Endodermal cell (in vitro differentiated cells): ENCODE measurements around the gene SETX. TPM values are rescaled to one million over a fixed set of nuclear protein-coding genes. Genes with fewer than 3 reads are reported as not detected.
A peak's percentile ranks its signal among the peaks of the same experiment; 100 is the strongest.

Source experiments
- DNase-seq: peaks from one replicate; pipeline ENCODE4 v3.0.0-alpha.2; 2017
- H3K27ac ChIP-seq: 2 replicates; pipeline ENCODE4 v1.5.1; 2013; ENCODE audit warnings: mild to moderate bottlenecking, low read depth, low read length, moderate library complexity
- H3K27me3 ChIP-seq: 2 replicates; pipeline ENCODE4 v1.6.1; 2013; ENCODE audit warnings: mild to moderate bottlenecking, low read length, moderate library complexity; ENCODE audit not compliant: insufficient read depth, control insufficient read depth, poor library complexity, severe bottlenecking
- H3K36me3 ChIP-seq: 2 replicates; pipeline ENCODE4 v1.7.0; 2013; ENCODE audit warnings: mild to moderate bottlenecking, low read length, moderate library complexity; ENCODE audit not compliant: control insufficient read depth, insufficient read depth
- H3K4me1 ChIP-seq: one replicate; pipeline ENCODE4 v1.7.0; 2013; ENCODE audit warnings: low read length; ENCODE audit not compliant: control insufficient read depth, insufficient read depth
- H3K4me3 ChIP-seq: 2 replicates; pipeline ENCODE4 v1.5.1; 2013; ENCODE audit warnings: mild to moderate bottlenecking, low read length, moderate library complexity
- H3K9ac ChIP-seq: 2 replicates; pipeline ENCODE4 v1.6.1; 2013; ENCODE audit warnings: mild to moderate bottlenecking, low read length, moderate library complexity; ENCODE audit not compliant: poor library complexity, severe bottlenecking; ENCODE audit errors: extremely low read depth
- H3K9me3 ChIP-seq: 2 replicates; pipeline ENCODE4 v1.6.1; 2013; ENCODE audit warnings: mild to moderate bottlenecking, low read length, moderate library complexity; ENCODE audit not compliant: control insufficient read depth
- H3K27ac Mint-ChIP-seq: 2 replicates; pipeline ENCODE4 v1.8.0; 2020; ENCODE audit warnings: mixed read lengths
- H3K27me3 Mint-ChIP-seq: 2 replicates; pipeline ENCODE4 v1.8.0; 2021; ENCODE audit warnings: mild to moderate bottlenecking, mixed read lengths; ENCODE audit not compliant: insufficient read depth
- H3K36me3 Mint-ChIP-seq: 2 replicates; pipeline ENCODE4 v1.8.0; 2020; ENCODE audit warnings: low read depth, mixed read lengths
- H3K4me1 Mint-ChIP-seq: 2 replicates; pipeline ENCODE4 v1.8.0; 2020; ENCODE audit warnings: mixed read lengths
- H3K4me3 Mint-ChIP-seq: 2 replicates; pipeline ENCODE4 v1.8.0; 2020; ENCODE audit warnings: mild to moderate bottlenecking, moderate library complexity, mixed read lengths
- H3K9me3 Mint-ChIP-seq: 2 replicates; pipeline ENCODE4 v1.8.0; 2020; ENCODE audit warnings: mild to moderate bottlenecking, mixed read lengths
- CTCF ChIP-seq: fragments of 200-600 bp; sonication (generic); conservative IDR thresholded peaks from 2 replicates; pipeline ENCODE4 v1.5.0; 2021; ENCODE audit warnings: antibody characterized with exemption, mild to moderate bottlenecking
- WGBS, 2 experiments: methylation state at CpG; one replicate each; pipeline versions ENCODE4 v1.1.5 to v1.1.7; 2013; ENCODE audit warnings: missing lambda C conversion rate in 2 of 2, mixed read lengths in 1 of 2; ENCODE audit not compliant: insufficient coverage in 1 of 2, insufficient read length in 1 of 2; 5-methylcytosine and 5-hydroxymethylcytosine counted together
- total RNA-seq, 2 donors: library from RNA; stranded (reverse); fragmentation: NEBNext Ultra II Directional in 1 of 2; extraction: Animal tissue kit (Norgen Biotek cat#: 25700) in 1 of 2; gene quantifications; 2 replicates in 1 of 2; 3 replicates in 1 of 2; pipeline ENCODE4 v1.2.1, GENCODE V29; 2021

Gene SETX
- total RNA-seq, 2 donors from 2014 or later = 40.0 to 53.3 TPM

DNA sequence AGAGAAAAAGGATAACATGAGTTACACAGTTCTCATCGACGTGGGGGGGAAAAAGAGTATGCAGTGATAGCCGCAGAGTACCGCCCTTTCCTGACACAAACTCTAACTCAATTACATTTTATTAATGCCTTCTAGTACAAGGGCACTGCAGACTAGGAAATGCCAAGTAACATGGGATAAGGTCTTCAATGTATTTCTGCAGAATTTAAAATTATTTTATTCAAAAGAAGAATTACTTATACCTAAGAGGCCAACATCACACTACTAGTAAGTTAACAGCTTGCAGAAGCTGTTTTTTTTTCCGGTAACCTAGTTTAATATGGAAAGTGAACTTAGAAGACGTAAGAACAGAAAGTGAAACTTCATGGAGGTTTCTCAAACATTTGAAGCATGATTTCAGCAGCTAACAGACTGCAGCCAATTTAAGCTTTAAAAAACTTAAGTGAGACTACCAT lies 3.9 kb downstream of the SETX start:
- H3K36me3 Mint-ChIP-seq = peaks cover 60% of the 10 kb centered on the region

GRCh38 chr9:132348676-132349075 lies 6.1 kb downstream of the SETX start:
- no peaks in the 10 kb centered on the region for H3K4me1 ChIP-seq
- peaks cover 92% of the 10 kb centered on the region for H3K36me3 ChIP-seq
- no peaks in the 10 kb centered on the region for H3K27me3 ChIP-seq
- H3K27ac Mint-ChIP-seq = no peak overlapping the region
- H3K9me3 ChIP-seq = no peaks in the 10 kb centered on the region
- DNase-seq = peak; percentile 6
- whole genome bisulfite sequencing, 2 experiments = 87 to 98% methylated on average over 3 to 4 of the region's 5 CpGs
- no peak for TF ChIP-seq CTCF
- peaks cover 72% of the 10 kb centered on the region for H3K36me3 Mint-ChIP-seq
- H3K27ac ChIP-seq = no peak overlapping the region
- no peaks in the 10 kb centered on the region for H3K9me3 Mint-ChIP-seq
- H3K4me3 ChIP-seq = no peak overlapping the region
- H3K27me3 Mint-ChIP-seq = no peaks in the 10 kb centered on the region
- H3K9ac ChIP-seq = no peak overlapping the region
- H3K4me3 Mint-ChIP-seq = no peak overlapping the region
- H3K4me1 Mint-ChIP-seq = peaks cover 18% of the 10 kb centered on the region

More for the DNA sequence above, 3.9 kb downstream of the SETX start:
- Histone ChIP-seq H3K9me3 (no peaks in the 10 kb centered on the region), H3K9ac (no peak overlapping the region), H3K4me1 (no peaks in the 10 kb centered on the region), H3K27me3 (no peaks in the 10 kb centered on the region), H3K4me3 (peak overlapping the region; percentile 63), H3K27ac (no peak overlapping the region), H3K36me3 (peaks cover 71% of the 10 kb centered on the region)
- Mint-ChIP-seq H3K4me1 (peaks cover 22% of the 10 kb centered on the region), H3K27ac (no peak overlapping the region), H3K9me3 (no peaks in the 10 kb centered on the region), H3K27me3 (no peaks in the 10 kb centered on the region), H3K4me3 (no peak overlapping the region)
- TF ChIP-seq CTCF = no peak
- DNase-seq = peak; percentile 1
- WGBS, 2 experiments = 98 to 100% methylated on average over 1 to 5 of the region's 6 CpGs

DNA sequence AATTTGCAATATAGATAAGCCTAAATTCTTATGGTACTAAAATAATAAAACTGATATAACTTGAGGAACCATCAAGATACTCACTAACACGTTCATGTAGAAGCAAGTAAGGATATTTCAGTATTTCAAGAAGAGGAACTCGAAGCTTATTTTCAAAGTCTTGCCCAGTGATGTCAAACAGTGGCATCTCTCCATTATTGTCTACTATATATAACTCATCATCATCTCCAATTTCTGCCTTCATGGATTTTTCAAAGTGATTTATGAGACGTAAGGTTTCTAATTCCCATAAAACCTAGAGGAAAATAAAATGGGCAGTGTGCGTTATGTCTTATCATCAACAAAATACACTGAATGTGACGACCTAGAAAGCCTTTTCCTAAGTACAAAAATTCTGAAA lies 8.6 kb downstream of the SETX start:
- Mint-ChIP-seq H3K27me3 (no peaks in the 10 kb centered on the region), H3K9me3 (no peaks in the 10 kb centered on the region), H3K36me3 (peaks cover 73% of the 10 kb centered on the region), H3K27ac (no peak overlapping the region), H3K4me1 (no peaks in the 10 kb centered on the region), H3K4me3 (no peak overlapping the region)
- Histone ChIP-seq H3K27ac (no peak overlapping the region), H3K36me3 (peaks cover 96% of the 10 kb centered on the region), H3K4me3 (no peak overlapping the region), H3K27me3 (no peaks in the 10 kb centered on the region), H3K4me1 (no peaks in the 10 kb centered on the region), H3K9me3 (no peaks in the 10 kb centered on the region), H3K9ac (no peak overlapping the region)
- 95% methylated on average over 3 to 5 of the region's 5 CpGs for WGBS, 2 experiments
- no peak for DNase-seq
- TF ChIP-seq CTCF = no peak
